CD4-positive, alpha-beta T cell treated with Interleukin-1 beta for 1 hour (primary cell): ENCODE results near the gene EFCAB6.
A peak's percentile ranks its signal among the peaks of the same experiment; 100 is the strongest.

ENCODE experiments used
- DNase-seq, 2 donors: peaks; one replicate each; pipeline ENCODE4 v3.0.0-alpha.2; 2020 to 2022

Gene EFCAB6

DNA sequence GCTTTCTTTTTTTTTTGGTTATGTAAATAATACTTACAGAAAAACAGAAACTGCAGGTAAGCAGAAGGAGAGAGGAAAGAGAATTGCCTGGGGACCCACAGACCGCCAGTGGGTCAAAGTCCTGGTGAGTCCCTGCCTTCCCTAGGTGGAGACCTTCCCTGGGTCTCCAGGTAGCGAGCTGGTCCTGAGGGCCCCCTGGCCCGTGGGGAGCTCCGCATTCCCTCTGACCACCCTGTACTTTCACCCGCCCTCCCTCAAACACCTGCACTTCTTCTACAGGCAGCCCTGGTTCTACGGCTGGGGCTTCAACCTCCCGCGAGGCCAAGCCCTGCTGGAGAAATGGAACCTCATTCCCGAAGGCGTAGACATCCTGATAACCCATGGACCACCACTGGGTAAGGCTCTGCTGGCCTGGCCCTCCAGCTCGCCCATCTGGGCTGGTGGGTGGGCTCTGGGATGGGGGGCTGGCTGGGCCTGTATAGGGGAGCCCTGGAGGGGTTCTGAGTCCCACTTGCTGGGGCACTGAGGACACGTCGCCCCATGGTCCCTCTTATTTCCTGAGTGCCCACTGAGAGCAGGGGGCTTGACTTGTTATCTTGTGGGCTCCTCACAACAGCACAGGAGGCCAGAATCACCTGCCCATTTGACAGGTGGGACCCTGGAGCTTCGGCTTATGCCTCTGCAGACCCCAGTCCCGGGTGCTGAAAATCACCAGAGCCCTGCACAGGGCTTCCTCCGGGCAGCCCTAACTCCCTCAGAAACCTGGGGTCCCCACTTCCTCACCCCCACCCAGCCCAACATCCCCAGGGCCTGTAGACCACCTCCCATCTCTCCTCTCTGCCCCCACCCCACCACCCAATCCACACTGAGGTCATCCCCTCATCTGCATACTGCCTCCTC is 313.9 kb downstream of the EFCAB6 start:
- no peak for DNase-seq

- no peak for DNase-seq
These were observed 318.8 kb downstream of the EFCAB6 start for GRCh38 chr22:43493297-43493696.

DNA sequence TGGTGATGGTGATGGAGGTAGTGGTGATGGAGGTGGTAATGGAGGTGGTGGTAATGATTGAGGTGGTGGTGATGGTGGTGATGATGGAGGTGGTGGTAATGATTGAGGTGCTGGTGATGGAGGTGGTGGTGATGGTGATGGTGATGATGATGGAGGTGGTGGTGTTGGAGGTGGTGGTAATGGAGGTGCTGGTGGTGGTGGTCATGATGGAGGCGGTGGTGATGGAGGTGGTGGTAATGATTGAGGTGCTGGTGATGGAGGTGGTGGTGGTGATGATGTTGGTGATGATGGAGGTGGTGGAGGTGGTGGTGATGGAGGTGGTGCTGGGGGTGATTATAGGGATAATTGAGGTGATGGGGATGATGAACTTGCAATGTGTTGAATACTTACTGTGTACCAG is 320.4 kb downstream of the EFCAB6 start:
- no peak for DNase-seq

DNA sequence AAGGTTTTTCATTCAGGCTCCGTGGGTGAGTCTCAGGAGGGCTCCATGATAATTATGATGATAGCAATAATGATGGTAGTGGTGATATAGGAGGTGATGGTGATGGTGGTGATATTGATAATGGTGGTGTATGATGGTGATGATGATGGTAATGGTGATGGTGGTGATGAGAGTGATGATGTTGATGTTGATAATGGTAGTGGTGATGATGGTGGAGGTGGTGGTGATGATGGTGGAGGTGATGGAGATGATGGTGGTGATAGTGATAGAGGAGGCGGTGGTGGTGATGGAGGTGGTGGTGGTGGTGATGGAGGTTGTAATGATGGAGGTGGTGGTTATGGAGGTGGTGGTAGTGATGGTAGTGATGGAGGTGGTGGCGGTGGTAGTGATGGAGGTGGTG is 320.9 kb downstream of the EFCAB6 start:
- DNase-seq: no peak

DNA sequence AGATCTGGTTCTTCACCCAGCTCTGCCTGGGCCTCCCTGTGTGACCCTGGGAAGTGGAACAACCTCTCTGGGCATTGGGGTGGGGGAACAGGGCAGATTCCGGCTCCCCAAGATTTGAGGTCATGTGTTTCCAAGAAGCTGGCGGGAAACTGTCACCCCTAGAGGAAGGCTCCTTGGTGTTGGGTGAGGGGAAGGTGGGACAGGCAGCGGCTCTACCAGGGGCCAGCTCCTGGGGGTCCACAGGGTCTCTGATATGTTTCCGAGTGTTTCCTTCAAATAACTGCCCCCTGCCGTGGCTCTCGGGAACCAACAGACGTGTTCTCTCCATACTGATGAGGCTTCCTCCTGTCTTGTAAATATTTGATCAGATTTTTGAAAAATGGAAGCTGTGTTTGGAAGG is 321.8 kb downstream of the EFCAB6 start:
- DNase-seq: no peak

DNA sequence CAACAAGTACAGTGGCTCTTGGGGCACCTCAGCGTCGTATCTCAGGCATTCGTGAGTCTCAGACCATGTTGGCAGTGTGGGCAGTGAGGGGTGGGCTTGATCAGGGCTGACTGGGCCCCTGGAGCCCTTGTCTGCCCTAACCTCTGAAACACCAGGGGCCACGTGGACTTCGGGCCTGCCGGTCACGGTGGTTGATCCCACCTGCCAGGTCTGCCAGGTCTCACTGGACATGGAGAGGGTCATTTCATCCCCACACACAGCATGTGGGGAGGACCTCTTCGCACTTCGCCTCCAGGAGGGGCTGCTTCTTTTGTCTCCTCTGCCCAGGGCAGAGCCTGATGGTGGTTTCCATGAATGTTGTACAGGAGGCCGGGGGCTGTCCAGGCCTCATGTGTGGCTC is 323.2 kb downstream of the EFCAB6 start:
- no peak for DNase-seq

- no peak for DNase-seq
These were observed 323.9 kb downstream of the EFCAB6 start for GRCh38 chr22:43488031-43488866.

GRCh38 chr22:43487311-43488030 is 324.6 kb downstream of the EFCAB6 start:
- DNase-seq: no peak

DNA sequence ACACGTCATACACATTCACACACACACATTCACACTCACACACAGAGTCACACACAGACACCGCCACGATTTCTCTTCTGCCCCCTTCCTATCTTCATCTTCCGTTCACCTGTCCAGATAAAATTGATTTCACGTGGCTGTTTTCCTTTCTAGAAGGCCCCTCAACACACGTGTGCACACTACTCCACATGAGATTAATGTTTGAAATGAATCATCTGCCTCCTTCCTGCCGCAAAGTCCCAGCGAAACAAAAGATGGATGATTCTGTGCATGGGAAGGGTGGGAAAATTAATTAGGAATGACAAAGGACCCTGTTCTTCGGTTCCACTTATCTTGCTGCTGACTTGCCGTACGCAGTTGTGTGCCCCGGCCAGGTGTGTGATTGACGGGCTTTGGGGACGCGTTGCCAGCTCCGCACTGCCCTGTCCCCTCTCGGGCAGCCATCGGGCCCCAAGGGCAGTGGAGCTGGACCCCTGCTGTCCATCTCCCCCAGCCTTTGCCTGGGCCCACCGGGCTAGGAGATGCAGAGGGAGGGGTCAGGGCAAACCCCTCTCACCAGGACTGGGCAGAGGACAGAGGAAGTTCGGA is 326.5 kb downstream of the EFCAB6 start:
- no peak for DNase-seq

DNA sequence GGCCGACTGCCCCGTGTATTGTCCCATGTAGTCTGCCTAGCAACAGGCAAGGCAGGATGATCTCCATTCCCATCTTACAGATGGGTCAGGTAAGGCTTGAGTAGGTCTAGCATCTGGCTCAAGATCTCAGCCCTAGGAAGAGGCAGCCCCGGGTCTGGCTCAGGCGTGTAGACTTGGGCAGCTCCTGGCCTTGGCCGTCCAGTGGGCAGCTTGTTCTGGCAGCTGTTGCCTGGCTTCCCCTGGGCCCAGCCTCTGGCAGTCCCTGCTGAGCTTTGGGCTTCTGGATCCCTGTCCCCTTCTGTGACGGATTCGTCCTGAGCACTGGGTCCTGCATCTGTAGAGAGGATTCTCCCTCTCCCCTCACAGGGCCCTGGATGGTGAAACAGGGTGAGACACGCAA is 327.9 kb downstream of the EFCAB6 start:
- DNase-seq: no peak

GRCh38 chr22:43483669-43484068 is 328.4 kb downstream of the EFCAB6 start:
- no peak for DNase-seq

DNA sequence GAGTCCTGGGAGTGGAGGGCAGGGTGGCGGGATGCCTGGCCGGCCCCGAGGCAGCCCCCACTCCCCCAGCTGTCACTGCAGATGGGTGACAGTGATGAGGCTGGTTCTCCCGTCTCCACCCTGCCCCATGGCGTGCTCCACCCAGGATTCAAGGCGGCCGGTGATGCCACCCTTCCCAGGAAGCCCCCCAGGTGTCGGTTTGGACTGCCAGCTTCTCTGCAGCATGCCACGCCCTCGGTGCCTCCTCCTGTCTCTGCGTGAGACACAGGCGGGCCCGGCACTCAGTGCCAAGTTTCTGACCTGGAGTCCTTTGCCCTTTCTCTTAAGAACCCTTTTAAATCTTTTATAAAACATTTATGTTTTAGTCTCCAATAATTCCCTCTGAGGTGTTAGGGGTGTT is 328.8 kb downstream of the EFCAB6 start:
- DNase-seq: no peak

GRCh38 chr22:43482318-43482625 is 329.8 kb downstream of the EFCAB6 start:
- DNase-seq: no peak

DNA sequence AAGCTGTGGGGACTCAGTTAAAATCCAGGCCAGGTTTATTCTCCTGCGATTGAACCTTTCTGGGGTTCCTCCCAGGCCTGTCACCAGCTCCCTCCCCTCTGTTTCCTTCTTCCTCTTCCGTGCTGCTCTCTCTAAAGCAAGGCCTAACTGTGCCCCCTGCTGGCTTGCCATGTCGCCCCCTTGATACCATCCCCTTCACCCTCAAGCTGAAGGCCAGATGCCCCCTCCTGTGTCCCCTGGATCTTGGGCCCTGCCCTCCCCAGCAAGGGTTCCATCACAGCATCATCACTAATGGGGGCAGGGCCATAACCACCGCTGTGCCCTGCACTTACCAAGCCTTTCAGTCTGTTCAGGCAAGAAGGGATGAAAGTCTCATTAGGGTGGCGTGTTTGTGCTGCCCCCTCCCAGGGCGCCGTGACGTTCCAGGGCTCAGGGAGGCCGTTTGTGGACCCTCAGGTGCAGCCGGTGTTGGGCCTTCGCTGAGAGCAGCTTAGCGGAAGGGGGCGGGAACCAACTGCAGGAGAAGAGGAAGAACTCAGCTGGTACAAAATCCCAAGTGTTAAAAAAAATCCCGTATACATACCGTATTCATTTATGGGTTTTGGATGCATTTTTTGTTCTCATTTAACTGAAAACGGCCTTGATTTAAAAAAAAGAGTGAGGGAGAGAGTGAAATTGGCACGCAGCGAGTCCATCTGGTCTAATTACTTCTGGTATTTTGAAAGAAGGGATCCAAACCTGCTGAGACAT is 330.4 kb downstream of the EFCAB6 start:
- peak; percentile 18 to 22 for DNase-seq

GRCh38 chr22:43479962-43480361 is 332.1 kb downstream of the EFCAB6 start:
- DNase-seq: no peak

DNA sequence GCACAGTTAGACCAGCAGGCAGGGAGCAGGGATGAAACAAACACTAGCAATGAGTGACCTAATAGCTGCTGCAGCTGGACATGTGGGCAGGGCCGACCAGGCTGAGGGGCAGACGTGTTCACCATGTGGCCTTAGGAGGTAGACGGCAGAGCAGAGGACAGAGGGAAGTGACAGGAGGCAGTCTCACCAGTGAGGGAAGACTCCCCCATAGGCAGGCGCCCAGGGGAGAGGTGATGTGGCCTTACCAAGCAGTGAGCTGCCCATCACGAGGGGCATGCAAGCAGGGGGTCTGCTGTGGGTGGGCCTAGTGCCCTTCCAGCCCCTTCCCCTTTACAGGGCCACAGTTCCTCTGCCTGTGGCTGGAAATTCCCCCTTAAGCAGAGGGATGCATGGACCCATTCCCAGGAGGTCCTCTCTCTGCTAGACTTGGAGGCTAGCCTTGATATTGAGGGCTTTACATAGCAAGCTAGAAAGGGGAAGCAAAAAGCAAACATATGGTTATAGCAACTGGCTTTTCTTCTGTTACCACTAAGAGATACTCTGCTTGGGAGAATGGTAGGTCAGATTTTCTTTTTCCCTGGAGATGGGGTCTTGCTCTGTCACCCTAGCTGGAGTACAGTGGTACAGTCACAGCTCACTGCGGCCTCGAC is 332.7 kb downstream of the EFCAB6 start:
- no peak for DNase-seq
